HK-2 (cell line): Measurements from ENCODE around the gene PGBD5.

Experiments
- DNase-seq: peaks from one replicate; pipeline ENCODE4 v3.0.0-alpha.2; 2018; ENCODE audit not compliant: unreplicated experiment

Gene PGBD5

GRCh38 chr1:230394741-230395140, 31.4 kb downstream of the PGBD5 start:
- DNase-seq = no peak

DNA sequence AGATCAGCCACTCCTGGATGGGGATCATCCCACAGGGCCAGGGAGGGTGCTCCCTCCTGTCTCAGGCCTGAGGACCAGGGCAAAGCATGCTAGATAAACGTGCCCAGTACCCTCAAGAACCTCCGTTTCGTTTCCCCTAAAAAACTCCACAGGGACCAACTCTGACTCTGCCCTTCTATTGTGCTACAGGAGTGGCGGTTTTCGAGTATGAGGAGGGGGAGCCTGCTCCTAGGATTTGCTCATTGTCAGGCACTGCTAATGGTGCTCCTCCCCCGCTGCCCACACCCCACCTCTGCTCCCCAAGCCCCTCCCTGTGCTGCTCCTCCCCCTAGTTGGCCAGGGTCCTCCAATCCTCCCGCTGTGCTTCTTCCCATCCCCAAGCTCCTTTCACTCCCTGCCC, 32.0 kb downstream of the PGBD5 start:
- DNase-seq = no peak

- no peak for DNase-seq
Observed at GRCh38 chr1:230393722-230394121, 32.4 kb downstream of the PGBD5 start.

DNA sequence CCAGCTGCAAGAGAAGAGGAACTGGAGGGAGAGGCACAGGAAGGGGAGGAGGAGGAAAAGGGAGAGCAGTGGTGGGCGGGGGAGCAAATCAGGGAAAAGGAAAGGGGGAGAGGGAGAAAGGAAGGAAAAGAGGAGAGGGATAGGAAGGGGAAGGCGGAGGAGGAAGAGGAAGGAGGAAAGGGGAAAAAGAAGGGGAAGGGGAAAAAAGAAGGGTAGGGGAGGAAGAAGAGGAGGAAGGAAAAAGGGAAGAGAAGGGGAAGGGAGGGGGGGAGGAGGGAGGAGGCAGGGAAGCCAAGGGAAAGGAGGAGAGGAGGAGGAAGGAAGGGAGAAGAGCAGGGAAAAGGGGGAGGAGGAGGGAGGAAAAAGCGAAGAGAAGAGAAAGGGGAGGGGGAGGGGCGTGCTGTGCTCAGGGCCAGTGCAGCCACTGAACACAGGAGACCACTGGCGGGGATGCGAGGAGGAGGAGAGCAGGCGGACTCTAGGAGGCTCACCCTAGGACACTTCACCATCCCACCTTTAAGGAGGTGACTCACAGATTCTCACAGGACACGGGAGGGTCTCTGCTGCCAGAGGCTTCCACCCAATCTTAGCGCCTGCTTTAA, 33.1 kb downstream of the PGBD5 start:
- no peak for DNase-seq

DNA sequence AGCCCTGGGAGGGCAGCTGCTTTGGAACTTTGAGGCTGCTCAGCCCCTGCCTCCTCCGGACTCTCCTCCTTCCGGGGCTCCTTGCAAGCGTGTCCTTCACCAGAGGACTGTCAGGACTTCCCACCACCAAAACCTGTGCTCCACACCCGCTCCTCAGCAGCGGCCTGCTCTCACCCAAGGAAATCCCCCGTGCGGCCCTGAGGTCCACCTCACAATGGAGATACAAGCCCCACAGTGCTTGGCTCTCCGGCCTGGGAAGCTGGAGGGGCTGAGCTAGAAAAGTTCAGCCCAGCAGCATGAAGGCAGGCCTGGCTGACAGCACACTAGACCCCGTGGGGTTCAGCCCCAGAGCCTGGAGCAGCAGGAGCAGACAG, 33.6 kb downstream of the PGBD5 start:
- DNase-seq = no peak

DNA sequence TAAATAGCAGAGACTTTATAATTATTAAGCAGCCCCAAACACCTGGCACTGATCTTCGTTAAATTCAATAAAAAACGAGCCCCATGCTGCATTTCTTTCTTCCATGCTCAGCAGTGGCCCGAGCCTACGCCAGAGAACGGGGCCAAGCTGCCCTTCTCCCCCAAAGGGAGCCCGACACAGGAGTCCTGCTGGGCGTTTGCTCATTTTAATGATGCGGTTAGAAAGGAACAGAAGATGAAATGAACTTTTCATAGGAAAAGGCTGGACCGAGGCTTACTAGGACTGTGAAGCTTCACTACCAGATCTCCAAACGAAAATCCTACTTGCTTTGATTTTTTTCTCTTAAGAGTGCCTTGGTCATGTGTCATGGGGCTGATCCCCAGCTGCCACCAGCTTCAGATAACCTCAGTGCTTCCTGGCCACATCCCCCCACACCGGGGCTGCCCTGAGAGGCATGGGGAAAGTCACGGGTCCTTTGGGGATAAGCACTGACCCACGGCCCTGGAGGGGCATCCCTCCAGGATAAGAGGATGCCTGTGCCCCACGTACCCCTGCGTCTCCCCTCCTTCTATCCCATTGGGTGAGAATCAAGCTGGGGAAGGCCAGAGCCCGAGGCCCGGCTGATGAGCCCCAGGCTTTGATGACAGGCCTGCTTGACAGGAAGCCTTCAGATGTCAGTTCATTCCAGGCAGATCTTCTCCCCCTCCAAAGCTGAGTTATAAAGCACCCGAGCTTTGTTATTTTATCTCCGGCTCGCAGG, 34.2 kb downstream of the PGBD5 start:
- no peak for DNase-seq

DNA sequence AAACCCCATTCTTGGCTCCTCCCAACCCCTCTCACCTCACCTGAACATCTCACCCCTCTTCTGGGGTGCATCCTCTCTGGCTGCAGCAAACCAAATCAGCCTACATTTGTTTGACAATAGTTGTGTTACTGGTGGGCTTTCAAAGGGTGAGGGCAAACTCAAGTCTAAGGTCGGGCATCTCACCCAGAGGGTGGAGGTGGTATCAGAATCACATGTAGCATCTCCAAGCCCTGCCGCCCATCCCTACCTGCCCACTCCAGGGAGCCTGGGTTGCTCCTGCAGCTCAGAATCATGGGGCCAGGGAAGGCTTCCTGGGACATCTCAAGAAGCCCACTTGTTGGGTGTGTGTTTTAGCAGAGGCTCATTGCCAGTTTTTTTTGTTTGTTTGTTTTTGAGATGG, 35.8 kb downstream of the PGBD5 start:
- DNase-seq = no peak

DNA sequence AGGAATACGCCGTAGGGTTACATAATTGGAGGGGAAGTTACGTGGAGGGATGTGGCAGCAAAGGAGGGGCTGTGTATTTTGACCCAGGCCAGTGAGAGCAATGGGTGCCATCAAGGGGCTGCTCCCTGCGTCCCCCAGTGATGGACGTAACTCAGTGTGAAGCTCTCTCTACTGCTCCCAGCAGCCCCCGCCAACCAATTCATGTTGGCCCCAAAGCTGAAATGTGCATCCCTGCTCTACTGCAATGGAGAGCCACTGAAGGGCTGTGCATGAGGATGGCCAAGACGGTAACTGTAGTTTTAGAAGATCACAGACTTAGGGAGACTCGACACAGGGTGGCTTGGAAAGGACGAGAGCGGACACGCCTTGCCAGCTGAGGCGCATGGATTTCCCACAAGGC, 38.3 kb downstream of the PGBD5 start:
- DNase-seq = no peak

DNA sequence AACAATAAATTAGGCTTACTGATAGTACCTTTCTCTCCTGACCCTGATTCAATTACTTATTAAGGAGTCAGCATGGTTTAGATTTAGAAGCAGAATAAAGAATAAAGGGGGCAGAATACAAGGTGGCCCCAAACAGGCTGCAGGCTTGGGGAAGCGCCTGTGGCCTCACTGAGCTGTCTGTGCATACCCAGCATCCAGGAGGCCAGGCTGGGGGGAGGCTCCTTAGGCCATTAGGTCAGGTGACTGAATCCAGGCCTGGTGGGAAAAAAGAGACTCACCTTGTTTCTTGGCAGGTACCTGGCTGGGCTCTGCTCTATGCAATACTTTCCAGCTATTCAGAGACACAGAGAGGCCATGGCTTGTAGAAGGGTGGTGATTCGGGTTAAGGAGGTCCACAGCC, 38.8 kb downstream of the PGBD5 start:
- no peak for DNase-seq

- no peak for DNase-seq
Observed at GRCh38 chr1:230386637-230387262, 39.4 kb downstream of the PGBD5 start.

DNA sequence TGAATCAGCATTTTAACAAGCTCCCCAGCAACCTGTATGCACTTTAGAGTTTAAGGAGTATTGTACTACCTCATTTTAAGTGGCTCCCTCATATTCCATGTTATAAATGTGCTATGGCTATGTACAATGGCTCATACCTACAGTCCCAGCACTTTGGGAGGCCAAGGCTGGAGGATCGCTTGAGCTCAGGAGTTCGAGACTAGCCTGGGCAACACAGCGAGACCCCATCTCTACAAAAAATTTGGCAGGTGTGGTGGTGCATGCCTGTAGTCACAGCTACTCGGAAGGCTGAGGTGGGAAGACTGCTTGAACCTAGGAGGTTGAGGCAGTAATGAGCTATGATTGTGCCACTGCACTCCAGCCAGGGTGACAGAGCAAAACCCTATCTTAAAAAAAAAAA, 40.2 kb downstream of the PGBD5 start:
- no peak for DNase-seq

DNA sequence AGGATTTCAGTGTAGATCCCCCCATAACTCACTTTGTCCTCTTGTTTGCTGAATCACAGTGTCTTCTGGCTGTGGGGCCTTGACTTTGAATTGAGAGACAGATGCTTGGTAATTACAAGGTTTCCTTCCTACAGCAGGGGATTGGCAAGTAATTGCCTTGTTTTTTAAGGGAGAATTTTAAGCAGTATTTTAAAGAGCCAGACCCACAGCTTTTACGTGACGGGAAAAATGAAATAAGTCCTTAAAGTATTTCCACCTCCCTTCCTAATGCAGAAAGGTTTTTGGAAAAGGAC, 41.0 kb downstream of the PGBD5 start:
- no peak for DNase-seq

- DNase-seq = no peak
Observed at GRCh38 chr1:230384380-230385157, 41.6 kb downstream of the PGBD5 start.

GRCh38 chr1:230383425-230383824, 42.7 kb downstream of the PGBD5 start:
- no peak for DNase-seq

- peak; percentile 72 for DNase-seq
Observed at GRCh38 chr1:230382001-230382491, 44.1 kb downstream of the PGBD5 start.

- no peak for DNase-seq
Observed at GRCh38 chr1:230381585-230381984, 44.5 kb downstream of the PGBD5 start.

DNA sequence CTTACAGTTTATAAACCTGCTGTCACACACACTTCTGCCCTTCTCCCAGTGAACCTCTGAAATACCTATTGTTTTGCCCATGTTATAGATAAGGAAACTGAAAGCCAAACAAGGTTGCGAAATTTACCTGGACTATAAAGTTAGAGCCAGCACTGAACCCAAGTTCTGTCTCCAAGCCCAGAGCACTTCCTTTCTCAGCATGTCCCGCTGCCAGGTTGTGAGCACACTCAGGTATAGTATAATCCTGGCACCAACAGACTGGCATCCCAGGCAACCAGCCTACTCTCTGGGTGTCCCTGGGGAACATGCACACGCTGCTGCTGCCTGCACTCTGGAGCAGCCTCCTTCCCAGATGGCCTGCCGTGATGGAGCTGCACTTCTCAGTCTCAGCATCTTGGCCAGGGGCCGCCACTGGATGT, 45.1 kb downstream of the PGBD5 start:
- DNase-seq = no peak

DNA sequence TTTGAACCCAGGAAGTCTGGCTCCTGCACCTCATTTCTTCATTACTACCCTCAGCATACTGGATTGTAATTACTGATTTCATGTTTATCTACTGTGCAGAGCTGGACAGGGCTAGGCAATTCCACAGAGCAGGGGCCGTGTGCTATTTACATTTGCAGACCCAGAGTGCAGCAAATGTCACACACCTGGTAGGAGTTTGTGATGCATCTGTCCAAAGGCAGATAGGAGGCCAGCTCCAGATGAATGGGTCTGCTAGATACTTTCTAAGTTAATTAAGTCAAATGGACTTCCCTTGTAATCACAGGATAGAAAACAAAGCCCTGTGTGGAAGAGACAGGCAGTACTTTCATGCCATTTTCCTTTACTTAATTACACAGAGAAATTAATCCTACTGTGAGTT, 46.2 kb downstream of the PGBD5 start:
- no peak for DNase-seq

DNA sequence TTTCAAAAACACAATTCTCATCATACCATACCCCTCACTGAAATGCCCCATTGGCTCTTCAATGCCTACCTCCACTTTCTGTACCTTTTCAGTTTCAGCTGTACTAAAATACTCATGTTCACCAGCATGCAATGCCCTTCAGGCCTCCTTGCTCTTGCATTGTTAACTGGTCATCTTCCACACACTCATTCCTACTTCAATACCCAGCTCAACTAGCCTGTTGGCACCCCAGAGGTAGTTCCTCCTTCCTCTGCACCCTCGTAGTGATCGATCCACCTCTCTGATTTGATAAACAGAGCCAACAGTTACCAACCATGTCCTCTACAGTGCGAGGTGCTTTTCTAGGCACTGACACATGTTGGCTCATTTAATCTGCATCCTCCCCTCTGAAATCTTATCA, 46.7 kb downstream of the PGBD5 start:
- DNase-seq = no peak

- no peak for DNase-seq
Observed at GRCh38 chr1:230377851-230378250, 48.3 kb downstream of the PGBD5 start.

DNA sequence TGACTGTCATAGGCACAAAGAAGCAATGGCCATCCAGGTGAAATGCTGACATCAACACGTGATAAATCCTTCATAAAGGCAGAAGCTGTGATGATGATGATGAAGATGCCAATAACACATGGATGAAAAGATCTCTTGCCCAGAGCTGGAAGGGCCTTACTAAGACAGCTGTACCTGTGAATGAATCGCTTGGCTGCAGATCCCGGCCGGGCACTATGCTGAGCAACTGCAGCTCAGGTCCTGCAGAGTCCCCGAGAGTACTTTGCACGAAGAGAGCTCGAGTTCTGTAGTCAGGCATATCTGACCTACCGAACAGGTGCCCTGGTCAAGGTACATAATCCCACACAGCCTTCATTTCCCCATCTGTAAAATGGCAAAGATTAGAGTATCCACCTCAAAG, 48.8 kb downstream of the PGBD5 start:
- no peak for DNase-seq

DNA sequence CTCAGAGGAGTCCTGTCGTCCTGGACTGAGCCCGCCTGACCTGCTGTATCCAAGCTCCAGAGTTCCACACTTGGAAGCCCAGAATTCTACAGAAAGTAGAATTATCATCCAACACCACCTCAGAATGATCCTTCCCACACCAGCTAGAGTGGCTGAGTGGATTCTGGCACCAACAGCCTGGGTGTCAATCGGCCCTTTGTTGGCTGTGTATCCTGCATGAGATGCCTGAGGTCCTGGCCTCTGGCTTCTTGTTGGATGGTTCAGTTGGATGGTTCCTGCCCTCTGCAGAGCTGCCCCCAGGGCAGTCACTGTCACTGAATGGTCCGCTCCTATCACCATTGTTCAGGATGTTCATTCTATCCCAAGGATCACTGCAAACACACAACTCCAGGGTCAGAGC, 49.8 kb downstream of the PGBD5 start:
- no peak for DNase-seq

- no peak for DNase-seq
Observed at GRCh38 chr1:230375780-230376179, 50.4 kb downstream of the PGBD5 start.
